Measurements from ENCODE around the gene STOML2.

DNA sequence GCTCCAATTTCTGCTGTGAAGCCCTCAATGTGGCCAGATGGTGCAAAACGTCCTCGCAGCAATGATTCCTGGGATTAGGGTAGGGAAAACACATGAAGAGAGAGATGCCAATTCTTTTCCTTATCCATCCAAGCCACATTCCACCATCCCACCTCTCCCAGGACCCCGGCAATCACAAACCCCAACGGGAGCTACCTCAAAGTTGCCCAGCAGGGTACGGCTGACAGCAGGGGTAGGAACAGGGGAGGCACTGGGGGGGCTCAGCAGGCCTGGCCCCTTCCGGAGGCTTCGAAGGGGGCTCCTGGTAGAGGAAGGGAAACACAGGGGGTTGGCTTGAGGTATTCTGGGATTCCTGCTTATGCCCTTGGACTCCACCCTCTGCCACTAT lies 3.4 kb upstream of the STOML2 start:
- no peak for TF ChIP-seq POLR2A (IDR thresholded peaks at IDR 0.05)
- no peak for TF ChIP-seq POLR2AphosphoS5 (IDR thresholded peaks at IDR 0.05)
- TF ChIP-seq, protein P1, sequence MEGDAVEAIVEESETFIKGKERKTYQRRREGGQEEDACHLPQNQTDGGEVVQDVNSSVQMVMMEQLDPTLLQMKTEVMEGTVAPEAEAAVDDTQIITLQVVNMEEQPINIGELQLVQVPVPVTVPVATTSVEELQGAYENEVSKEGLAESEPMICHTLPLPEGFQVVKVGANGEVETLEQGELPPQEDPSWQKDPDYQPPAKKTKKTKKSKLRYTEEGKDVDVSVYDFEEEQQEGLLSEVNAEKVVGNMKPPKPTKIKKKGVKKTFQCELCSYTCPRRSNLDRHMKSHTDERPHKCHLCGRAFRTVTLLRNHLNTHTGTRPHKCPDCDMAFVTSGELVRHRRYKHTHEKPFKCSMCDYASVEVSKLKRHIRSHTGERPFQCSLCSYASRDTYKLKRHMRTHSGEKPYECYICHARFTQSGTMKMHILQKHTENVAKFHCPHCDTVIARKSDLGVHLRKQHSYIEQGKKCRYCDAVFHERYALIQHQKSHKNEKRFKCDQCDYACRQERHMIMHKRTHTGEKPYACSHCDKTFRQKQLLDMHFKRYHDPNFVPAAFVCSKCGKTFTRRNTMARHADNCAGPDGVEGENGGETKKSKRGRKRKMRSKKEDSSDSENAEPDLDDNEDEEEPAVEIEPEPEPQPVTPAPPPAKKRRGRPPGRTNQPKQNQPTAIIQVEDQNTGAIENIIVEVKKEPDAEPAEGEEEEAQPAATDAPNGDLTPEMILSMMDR (IDR thresholded peaks at IDR 0.05) = no peak
